Non-pigmented ciliary epithelial cell (primary cell): Measurements from ENCODE around the gene MOSMO.
"Not testable (repeated sequence)": the region's sequence is repeated elsewhere in the genome, so short reads cannot be mapped to it uniquely, and the experiment has no call there.

Source experiments
- DNase-seq: peaks from one replicate; pipeline ENCODE4 v3.0.0-alpha.2; 2010; ENCODE audit warnings: low read depth

The MOSMO gene

GRCh38 chr16:22007509-22008214 lies at the start of gene MOSMO:
Gene MOSMO, plus strand, starts transcription at chr16:22008111. Its CDS starts 191 bp downstream, at chr16:22008302.
- no peak for DNase-seq

DNA sequence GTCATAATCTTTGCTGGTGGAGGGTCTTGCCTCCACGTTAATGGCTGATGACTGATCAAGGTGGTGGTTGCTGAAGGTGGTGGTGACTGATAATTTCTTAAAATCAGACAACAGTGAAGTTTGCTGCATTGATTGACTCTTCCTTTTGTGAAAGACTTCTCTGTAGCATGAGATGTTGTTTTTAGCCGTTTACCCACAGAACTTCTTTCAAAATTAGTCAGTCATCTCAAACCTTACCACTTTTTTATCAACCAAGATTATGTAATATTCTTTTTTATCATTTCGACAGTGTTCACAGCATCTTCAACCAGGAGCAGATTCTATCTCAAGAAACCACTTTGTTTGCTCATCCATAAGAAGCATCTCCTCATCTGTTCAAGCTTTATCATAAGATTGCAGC lies 48.9 kb upstream of the MOSMO start:
- no peak for DNase-seq

GRCh38 chr16:21962475-21962874 lies 45.4 kb upstream of the MOSMO start:
- DNase-seq: no peak

DNA sequence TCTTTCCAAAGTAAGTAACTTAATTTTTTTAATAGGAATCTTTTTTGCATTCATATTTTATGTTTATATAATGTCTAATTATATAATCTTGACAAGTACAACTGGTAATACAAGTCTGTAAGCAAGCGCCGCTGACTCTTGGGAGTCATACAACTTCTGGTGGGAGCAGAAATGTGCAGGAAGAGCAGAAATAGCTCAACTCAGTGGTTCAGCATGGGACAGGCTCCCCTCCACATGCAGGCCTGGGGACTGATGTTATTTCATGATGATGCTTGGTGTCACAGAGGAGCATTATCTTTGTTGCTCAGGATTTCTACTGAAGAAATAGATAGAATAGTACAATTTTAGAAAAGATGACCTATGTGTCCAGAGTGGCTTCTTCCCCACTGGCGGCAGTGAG lies 44.0 kb upstream of the MOSMO start:
- DNase-seq: no peak

- no peak for DNase-seq
These were observed 43.6 kb upstream of the MOSMO start for GRCh38 chr16:21964353-21964752.

GRCh38 chr16:21971856-21972255 lies 36.1 kb upstream of the MOSMO start:
- DNase-seq: no peak

DNA sequence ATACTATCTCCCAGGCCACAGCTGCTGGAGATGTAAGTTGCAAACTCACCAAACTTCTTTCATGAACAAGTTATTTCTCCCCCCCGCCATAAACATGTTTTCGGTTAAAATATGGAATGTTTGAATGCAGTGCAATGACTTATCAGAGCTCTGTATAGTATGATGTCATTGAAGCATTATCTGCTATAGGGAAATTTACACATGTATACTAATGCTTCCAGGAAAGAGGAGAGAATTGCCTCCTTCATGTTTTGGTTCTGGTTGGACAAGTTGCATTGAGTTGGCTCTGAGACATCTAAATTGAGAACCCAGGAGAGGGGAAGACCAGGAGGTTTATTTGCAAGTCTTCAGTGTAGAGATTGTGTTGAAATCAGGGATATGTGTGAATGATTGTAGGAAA lies 34.0 kb upstream of the MOSMO start:
- no peak for DNase-seq

- no peak for DNase-seq
These were observed 27.9 kb upstream of the MOSMO start for GRCh38 chr16:21980032-21980431.

- no peak for DNase-seq
These were observed 25.8 kb upstream of the MOSMO start for GRCh38 chr16:21982108-21982507.

- no peak for DNase-seq
These were observed 23.8 kb upstream of the MOSMO start for GRCh38 chr16:21984062-21984461.

GRCh38 chr16:21985524-21985923 lies 22.4 kb upstream of the MOSMO start:
- no peak for DNase-seq

DNA sequence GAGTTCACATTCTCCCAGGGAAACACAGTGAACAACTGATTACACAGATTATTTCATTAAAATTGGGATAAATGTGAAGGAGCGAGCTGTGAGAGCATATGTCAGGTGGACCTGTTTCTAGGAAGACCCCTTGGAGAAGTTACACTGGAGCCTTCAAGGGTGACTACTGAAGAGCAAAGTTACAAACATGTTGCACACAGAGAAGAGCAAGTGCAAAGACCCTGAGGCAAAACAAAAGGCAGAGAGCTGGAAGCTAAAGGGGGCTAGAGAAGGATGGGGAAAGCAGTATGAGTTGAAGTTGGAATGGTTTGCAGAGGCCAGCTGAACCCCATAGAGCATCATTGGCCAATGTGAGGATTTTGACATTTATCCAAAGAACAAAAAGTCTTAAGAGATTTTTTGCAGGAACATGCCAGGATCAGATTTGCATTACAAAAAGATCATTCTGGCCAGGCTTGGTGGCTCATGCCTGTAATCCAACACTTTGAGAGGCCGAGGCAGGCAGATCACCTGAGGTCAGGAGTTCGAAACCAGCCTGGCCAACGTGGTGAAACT lies 21.1 kb upstream of the MOSMO start:
- DNase-seq: no peak

DNA sequence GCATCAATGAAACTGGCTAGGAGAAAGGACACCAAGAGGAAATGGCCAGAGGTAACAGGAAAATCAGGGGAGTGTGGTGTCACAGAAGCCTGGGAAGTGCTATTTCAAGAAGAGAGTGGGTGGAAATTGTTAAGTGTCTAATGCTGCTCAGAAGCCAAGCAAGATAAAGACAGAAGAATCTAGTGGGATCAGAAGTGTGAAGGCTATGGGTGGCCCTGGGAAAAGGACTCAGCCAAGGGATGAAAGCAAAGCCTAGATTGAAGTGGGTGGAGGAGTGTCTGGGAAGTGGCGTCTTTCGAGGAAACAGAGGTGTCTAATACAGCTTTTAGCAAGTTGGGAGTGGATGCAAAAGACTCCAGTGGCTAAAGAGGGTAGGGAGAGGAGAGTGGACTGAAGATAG lies 20.4 kb upstream of the MOSMO start:
- DNase-seq: no peak

DNA sequence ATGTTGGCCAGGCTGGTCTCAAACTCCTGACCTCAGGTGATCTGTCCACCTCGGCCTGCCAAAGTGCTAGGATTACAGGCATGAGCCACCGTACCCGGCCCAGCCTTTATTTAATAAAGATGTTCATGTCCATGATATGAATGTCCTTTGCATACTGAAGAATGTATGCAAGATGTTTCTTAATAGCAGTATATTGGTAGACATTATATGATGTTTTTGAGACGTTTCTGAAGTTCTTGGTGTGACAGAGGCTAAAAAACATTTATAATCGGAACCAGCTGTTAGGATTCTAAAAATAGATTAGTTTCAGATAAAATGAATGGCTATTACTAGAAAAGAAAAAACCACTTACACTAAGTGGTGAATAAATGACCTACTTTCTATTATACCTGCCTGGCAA lies 18.8 kb upstream of the MOSMO start:
- DNase-seq: no peak

DNA sequence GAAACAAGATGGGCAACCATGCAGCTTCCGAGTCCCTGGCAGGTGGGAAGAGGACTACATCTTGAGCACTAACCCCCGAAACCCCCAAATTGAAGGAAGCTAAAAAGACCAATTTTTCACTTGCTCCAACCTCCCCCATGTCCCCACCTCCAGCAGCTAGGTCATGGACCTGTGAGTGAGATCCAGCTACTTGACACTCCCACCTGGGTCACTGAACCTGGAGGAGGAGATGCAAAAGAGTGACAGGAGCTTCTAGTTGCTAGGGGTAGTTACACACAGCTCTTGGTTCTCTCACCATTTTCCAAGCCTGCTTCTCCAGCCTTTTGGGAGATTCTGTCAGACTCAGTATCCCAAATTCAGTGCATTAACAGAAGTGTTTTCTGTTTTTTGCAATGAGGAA lies 18.2 kb upstream of the MOSMO start:
- no peak for DNase-seq

- no peak for DNase-seq
These were observed 17.4 kb upstream of the MOSMO start for GRCh38 chr16:21990381-21990944.

- DNase-seq: no peak
These were observed 16.3 kb upstream of the MOSMO start for GRCh38 chr16:21991621-21992020.

GRCh38 chr16:21994856-21995465 lies 12.9 kb upstream of the MOSMO start:
- DNase-seq: no peak

- DNase-seq: no peak
These were observed 10.8 kb upstream of the MOSMO start for GRCh38 chr16:21996923-21997696.

DNA sequence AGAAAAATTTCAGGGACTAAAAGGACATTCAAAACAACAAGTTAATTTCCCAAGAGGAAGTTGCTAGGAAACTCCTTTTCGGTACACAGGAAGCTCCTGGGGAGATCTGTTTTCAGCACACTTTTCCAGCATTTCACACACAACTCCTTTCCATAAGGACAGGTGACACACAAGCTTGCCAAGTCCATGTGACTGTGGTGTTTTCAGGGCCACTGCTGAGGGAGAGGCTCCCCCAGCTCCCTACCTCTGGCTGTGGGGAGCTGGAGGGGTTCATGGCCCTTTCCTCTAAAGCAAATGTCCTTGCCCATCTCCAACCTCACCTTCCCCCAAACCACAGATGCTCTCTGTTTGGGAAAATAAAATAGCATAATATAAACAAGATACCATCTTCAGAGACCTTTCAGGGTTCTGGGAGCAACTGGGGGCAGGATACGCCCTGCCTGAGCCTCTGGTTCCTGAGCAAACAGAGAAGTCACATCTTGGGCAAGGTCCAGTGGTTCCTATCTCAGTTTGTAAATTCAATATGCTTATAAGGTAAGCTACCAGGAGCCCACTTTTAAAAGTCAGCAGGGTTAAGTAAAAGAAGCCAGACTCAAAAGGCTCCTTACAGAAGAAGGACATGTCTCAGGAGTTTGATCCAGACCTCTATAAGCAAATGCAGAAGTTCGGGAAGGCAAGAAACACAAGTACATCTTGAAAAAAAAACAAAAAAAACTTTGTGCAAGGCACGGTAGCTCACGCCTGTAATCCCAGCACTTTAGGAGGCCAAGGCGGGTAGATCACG lies 10.0 kb upstream of the MOSMO start:
- DNase-seq: no peak

GRCh38 chr16:22001591-22001990 lies 6.3 kb upstream of the MOSMO start:
- DNase-seq: peak; percentile 28

DNA sequence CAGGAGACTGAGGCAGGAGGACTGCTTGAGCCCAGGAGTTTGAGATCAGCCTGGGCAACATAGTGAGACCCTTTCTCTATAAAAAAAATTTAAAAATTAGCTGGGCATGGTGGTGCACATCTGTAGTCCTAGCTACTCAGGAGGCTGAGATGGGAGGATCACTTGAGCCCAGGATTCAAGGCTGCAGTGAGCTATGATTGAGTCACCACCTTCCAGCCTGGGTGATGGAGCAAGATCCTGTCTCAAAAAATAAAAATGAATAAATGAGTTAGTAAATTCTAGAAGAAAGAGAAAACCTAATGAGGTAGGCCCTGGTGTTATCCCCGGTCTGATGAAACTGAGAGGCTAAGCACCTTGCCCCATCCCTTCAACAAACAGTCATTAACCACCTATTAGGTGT lies 5.9 kb upstream of the MOSMO start:
- not testable (repeated sequence) for DNase-seq
